GM12892 (cell line): ENCODE results near the gene APOL1.

Experiments used
- POLR2A ChIP-seq: IDR thresholded peaks from 2 replicates; pipeline ENCODE4 v1.6.1; 2011; ENCODE audit warnings: low read depth, low read length, control low read depth
- POLR2AphosphoS5 ChIP-seq: IDR thresholded peaks from 2 replicates; pipeline ENCODE4 v1.6.1; 2011; ENCODE audit warnings: low read depth, low read length, control low read depth

GRCh38 chr22:36284171-36284571, 31.2 kb downstream of the APOL1 start:
- TF ChIP-seq POLR2A: no peak
- TF ChIP-seq POLR2AphosphoS5: no peak
